Fibroblast of upper back skin (primary cell): ENCODE results near the gene ZNF487.
A peak's percentile ranks its signal among the peaks of the same experiment; 100 is the strongest.
"Not testable (repeated sequence)": the region's sequence is repeated elsewhere in the genome, so short reads cannot be mapped to it uniquely, and the experiment has no call there.

Source experiments
- DNase-seq: peaks from one replicate; pipeline ENCODE4 v3.0.0-alpha.2; 2013

ZNF487 gene

DNA sequence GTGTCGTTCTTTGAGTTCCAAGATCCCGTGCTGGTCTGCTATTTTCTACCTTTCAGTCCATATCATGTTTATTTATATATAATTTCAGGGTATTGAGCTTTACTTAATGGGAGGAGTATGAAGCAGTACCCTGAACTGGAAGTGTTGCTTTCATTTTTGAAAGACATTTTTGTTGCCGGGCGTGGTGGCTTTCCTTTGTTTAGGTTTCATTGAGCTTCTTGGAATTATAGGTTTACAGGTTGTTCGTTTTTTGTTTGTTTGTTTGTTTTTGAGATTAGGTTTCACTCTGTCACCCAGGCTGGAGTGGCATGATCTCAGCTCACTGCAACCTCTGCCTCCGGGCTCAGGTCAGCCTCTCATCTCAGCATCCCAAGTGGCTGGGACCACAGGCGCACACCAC, 7.4 kb downstream of the ZNF487 start:
- DNase-seq, result no peak

GRCh38 chr10:43444897-43445466, 8.1 kb downstream of the ZNF487 start:
- no peak for DNase-seq

DNA sequence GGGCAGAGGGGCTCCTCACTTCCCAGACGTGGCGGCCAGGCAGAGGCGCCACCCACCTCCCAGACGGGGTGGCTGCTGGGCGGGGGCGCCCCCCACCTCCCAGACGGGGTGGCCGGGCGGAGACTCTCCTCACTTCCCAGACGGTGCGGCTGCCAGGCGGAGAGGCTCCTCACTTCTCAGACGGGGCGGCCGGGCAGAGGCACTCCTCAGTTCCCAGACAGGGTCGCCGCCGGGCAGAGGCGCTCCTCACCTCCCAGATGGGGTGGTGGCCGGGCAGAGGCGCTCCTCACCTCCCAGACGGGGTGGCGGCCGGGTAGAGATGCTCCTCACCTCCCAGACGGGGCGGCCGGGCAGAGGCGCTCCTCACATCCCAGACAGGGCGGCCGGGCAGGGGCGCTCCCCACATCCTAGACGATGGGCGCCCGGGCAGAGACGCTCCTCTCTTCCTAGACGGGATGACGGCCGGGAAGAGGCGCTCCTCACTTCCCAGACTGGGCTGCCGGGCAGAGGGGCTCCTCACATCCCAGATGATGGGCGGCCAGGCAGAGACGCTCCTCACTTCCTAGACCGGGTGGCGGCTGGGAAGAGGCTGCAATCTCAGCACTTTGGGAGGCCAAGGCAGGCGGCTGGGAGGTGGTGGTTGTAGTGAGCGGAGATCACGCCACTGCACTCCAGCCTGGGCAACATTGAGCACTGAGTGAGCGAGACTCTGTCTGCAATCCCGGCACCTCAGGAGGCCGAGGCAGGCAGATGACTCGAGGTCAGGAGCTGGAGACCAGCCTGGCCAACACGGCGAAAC, 9.5 kb downstream of the ZNF487 start:
- not testable (repeated sequence) for DNase-seq

DNA sequence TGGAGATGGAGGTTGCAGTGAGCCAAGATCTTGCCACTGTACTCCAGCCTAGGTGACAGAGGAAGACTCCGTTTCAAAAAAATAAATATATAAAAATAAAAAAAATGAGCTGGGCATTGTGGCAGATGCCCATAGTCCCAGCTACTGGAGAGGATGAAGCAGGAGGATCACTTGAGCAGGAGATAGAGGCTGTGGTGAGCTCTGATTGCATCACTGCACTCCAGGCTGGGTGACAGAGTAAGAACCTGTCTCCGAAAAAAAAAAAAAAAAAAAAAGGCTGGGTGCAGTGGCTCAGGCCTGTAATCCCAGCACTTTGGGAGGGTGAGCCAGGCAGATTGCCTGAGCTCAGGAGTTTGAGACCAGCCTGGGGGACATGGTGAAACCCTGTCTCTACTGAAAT, 11.8 kb downstream of the ZNF487 start:
- no peak for DNase-seq

- no peak for DNase-seq
These were observed 15.5 kb downstream of the ZNF487 start for GRCh38 chr10:43452356-43452914.

GRCh38 chr10:43453266-43453831, 16.4 kb downstream of the ZNF487 start:
- DNase-seq, result no peak

DNA sequence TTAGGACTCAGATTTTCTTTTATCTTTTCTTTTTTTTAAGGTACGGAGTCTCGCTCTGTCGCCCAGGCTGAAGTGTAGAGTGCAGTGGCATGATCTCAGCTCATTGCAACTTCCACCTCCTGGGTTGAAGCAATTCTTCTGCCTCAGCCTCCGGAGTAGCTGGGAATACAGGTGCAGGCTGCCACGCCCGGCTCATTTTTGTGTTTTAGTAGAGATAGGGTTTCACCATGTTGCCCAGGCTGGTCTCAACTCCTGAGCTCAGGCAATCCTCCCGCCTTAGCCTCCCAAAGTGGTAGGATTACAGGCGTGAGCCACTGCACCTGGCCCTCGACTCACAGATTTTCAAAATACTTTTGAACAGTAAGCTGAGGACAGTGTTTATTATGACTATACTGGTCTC, 17.1 kb downstream of the ZNF487 start:
- not testable (repeated sequence) for DNase-seq

GRCh38 chr10:43456561-43456960, 19.6 kb downstream of the ZNF487 start:
- not testable (repeated sequence) for DNase-seq

DNA sequence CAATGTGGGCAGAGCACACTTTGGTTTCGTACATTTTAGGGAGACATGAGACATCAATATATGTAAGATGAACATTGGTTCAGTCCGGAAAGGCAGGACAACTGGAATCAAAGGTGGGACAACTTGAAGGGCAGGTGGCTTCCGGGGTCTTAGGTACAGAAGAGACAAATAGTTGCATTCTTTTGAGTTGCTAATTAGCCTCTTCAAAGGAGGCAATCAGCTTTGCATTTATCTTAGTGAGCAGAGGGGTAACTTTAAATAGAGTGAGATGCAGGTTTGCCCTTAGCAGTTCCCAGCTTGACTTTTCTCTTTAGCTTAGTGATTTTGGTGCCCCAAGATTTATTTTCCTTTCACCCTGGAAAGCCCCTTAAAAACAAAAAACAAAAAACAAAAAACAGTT, 21.3 kb downstream of the ZNF487 start:
- DNase-seq, result no peak

- DNase-seq, result peak; percentile 77
These were observed 25.0 kb downstream of the ZNF487 start for GRCh38 chr10:43461950-43462349.

DNA sequence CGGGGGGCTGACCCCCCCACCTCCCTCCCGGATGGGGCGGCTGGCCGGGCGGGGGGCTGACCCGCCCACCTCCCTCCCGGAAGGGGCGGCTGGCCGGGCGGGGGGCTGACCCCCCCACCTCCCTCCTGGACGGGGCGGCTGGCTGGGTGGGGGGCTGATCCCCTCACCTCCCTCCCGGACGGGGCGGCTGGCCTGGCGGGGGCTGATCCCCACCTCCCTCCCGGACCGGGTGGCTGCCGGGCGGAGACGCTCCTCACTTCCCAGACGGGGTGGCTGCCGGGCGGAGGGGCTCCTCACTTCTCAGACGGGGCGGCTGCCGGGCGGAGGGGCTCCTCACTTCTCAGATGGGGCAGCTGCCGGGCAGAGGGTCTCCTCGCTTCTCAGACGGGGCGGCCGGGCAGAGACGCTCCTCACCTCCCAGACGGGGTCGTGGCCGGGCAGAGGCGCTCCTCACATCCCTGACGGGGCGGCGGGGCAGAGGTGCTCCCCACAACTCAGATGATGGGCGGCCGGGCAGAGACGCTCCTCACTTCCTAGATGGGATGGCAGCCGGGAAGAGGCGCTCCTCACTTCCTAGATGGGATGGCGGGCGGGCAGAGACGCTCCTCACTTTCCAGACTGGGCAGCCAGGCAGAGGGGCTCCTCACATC, 28.3 kb downstream of the ZNF487 start:
- not testable (repeated sequence) for DNase-seq

- not testable (repeated sequence) for DNase-seq
These were observed 28.8 kb downstream of the ZNF487 start for GRCh38 chr10:43465736-43466120.

DNA sequence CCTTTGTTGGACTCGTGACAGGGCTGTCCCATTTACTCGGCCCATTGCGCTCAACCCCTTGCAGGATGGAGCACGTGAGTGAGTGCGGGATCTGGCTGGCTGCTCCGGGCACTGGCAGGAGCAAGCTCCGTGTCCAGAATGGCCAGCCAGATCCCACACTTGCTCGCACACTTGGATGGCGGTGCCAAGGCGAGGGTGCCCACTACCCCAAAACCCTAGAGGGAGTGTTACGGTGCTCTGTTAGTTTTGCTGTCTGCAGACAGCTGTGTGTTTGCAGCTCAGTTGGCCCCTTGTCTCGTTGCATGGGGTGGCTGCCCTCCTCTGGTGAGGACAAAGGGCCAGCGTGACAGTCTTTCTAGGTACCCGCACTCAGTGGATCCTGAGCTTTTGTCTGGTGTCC, 34.2 kb downstream of the ZNF487 start:
- no peak for DNase-seq

GRCh38 chr10:43471935-43472720, 35.2 kb downstream of the ZNF487 start:
- DNase-seq, result no peak

- DNase-seq, result peak; percentile 55
These were observed 42.4 kb downstream of the ZNF487 start for GRCh38 chr10:43479275-43479674.

GRCh38 chr10:43482319-43483078, 45.6 kb downstream of the ZNF487 start:
- DNase-seq, result no peak

DNA sequence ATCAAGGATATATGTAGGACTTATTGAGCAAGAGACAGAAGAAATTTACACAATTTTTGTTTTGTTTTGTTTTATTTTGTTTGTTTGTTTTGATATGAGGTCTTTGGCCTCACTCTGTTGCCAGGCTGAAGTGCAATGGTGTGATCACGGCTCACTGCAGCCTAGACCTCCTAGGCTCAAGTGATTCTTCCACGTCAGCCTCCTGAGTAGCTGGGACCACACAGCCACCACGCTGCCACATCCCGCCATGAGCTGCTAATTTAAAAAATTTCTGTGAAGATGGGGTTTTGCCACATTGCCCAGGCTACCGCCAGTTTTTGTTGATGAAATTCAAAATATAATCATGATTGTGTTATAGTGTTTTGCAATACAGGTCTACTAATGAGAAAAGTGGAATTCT, 54.9 kb downstream of the ZNF487 start:
- no peak for DNase-seq

- no peak for DNase-seq
These were observed 66.0 kb downstream of the ZNF487 start for GRCh38 chr10:43502931-43503330.

DNA sequence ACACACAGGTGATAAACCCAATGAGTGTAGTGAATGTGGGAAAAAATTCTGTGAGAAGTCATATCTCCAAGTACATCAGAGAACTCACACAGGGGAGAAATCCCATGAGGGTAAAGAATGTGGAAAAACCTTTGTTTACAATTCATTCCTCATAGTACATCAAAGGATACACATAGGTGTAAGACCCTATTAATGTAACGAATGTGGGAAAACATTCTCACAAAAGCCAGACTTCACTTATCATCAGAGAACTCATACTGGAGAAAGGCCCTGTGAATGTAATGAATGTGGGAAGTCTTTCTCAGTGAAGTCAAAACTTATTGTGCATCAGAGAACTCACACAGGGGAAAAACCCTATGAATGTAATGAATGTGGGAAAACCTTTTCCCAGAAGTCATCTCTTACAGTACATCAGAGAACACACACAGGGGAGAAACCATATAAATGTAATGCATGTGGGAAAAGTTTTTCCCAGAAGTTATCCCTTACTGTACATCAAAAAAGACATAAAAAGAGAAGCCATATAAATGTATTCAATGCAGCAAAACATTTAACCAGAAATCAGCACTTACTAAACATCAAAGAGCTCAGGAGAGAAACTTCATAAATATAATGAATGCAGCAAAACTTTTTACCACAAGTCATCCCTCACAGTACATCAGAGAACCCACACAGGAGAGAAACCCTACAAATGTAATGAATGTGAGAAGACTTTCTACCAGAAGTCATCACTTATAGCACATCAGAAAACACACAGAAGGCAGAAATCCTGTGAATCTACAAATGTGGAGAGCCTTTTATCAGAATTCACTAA, 87.7 kb downstream of the ZNF487 start:
- DNase-seq, result no peak
